SKM-1 (cell line): ENCODE measurements around the gene CTCF.

Experiments
- DNase-seq: peaks from one replicate; lab custom pipeline; 2025; ENCODE audit not compliant: unreplicated experiment; lab: John Stamatoyannopoulos, UW

CTCF gene

DNA sequence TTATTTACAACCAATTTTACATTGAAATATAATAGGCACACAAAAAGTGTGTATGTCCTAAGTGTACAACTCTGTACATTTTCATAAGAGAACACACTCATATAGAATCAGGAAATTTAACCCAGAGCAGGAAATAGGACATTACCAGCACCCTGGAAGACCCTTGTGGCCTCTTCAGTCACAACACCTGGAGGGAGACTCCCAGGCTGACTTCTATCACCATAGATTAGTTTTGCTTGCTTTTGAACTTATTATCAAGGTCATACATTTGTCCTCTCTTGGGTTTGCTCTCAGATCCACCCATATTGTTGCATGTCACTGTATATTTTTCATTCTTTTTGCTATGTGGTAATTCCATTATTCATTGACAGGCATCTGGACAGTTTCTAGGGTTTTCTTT lies 27.9 kb upstream of the CTCF start:
- no peak for DNase-seq

DNA sequence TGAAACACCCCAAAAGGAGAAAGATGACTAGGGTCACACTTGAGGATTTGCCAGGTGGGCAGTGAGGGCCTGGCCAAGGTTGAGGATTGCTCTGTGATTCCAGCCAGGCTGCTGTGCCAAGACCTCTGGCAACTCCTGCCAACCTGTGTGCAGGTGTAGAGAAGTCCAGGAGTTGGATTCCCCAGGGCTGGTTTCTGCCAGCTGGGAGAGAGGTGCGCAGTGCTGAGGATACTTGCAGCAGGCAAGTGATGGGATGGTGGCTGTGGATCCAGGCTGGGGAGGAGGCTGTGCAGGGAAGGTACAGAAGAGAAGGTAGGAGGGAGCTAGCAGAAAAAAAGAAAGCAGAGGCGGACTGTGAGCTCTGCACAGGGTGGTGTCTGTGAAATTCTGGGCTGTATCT lies 27.1 kb upstream of the CTCF start:
- no peak for DNase-seq

DNA sequence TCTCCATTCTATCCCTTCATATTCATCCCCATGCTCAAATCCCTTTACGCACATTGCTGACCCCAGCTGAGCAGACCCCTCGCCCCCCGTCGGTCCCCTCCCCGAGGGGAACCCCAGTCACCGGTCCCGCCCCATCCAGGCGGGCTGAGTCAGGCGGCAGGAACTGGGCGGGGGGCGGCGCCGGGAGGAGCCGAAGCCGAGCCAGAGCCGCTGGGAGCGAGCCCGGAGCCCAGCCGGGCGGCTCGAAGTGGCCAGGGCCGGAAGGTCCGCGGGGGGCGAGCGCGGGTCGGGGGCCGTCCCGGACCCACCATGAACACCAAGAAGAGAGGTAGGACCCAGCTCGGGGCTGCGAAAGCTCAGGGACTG lies 25.1 kb upstream of the CTCF start:
- DNase-seq: no peak

DNA sequence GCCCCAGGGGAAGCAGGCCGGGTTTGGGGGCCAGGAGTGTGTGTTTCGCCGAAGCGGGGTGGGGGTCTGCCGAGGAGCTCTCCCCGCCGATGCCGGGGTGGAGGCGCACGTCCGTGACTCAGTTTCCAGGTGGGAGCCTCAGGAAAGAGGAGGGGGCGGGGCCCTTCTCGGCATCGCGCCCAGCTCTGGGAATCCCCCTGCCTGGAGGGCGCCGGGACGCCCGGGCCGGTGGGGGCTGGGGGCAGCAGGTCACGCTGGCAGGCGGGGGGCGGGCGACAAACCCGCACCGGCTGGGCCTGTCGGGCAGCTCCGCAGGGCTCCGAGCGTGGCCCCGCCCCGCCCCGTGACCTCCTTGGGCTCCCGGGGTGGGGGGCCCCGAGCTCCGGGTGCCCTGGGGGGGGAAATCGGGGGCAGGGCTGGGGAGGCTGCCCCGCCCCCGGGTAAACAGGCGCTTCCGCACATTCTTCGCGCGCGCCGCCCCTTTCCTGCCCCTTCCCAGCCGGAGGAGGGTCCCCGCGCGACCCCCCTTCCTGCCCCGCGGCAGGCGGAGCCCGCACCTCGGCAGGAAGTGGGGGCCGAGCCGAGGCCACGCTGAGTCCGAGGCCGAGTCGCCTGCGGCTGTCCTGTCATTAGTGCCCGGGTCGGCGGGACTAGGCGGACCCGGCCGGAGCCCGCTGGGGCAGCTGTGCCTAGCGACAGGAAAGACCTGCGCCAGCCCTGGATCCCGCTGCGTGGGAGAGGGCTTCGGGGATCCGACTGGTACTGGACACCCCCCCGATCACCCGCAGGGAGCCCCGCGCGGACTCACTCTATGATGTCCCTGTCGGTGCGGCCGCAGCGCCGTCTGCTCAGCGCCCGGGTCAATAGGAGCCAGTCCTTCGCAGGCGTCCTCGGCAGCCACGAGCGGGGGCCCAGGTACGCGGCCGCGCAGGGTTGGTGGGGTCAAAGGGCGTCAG lies 24.4 kb upstream of the CTCF start:
- DNase-seq: no peak

DNA sequence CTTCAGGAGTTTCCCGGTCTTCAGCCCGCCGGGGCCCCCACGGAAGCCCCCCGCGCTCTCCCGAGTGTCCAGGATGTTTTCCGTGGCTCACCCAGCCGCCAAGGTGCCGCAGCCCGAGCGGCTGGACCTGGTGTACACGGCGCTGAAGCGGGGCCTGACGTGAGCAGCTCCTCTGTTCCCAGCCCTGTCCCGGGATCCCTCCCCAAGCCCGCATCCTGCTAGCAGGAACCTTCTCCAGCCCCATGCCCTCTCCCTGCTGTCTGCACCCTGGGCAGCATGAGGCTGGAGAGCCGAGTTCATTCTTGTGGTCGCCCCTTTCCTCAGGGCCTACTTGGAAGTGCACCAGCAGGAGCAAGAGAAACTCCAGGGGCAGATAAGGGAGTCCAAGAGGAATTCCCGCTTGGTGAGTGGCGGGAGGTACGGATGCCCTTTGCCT lies 23.6 kb upstream of the CTCF start:
- DNase-seq: no peak

DNA sequence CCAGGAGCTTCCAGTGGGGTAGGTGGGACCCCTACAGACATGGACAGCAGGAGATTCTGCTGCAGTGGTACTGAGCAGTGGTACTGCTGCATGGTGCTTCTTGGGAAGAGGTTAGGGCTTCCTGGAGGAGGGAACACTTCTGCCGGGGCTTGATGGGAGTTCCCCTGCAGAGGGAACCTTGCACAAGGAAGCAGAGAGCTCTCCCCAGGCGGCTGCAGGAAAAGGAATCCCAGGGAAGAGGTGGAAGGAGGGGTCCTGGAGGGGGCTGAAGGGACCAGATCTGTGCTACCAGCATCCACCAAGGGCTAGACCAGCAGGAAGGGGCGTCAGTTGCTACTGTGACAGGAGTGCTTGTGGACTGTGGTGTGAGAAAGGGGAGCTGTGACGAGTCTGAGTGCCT lies 23.1 kb upstream of the CTCF start:
- no peak for DNase-seq

DNA sequence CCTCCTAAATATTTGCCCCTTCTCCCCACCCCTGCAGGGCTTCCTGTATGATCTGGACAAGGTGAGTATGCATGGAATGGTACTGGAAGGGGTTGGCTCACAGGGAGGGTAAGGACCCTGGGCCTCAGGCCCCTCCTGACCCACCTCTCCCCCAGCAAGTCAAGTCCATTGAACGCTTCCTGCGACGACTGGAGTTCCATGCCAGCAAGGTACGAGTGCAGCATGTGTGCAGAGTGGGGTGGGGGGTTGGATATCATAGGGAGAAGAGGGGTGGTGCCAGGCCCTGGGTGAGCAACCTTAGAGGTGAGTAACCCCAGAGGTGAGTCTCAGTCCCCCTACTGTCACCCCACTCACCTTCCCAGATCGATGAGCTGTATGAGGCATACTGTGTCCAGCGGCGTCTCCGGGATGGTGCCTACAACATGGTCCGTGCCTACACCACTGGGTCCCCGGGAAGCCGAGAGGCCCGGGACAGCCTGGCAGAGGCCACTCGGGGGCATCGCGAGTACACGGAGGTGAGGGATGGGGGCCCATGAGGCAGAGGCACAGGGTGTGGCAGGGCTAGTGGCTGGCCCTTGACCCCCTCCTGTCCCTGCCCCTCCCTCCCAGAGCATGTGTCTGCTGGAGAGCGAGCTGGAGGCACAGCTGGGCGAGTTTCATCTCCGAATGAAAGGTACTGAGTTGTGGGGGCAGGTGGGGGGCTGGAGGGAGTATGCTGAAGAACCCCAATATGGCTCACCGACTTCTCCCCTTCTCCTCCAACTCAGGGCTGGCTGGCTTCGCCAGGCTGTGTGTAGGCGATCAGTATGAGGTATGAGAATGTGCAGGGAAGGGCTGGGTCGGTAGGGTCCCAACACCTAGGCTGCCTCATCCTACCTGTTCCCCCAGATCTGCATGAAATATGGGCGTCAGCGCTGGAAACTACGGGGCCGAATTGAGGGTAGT lies 22.4 kb upstream of the CTCF start:
- DNase-seq: no peak

DNA sequence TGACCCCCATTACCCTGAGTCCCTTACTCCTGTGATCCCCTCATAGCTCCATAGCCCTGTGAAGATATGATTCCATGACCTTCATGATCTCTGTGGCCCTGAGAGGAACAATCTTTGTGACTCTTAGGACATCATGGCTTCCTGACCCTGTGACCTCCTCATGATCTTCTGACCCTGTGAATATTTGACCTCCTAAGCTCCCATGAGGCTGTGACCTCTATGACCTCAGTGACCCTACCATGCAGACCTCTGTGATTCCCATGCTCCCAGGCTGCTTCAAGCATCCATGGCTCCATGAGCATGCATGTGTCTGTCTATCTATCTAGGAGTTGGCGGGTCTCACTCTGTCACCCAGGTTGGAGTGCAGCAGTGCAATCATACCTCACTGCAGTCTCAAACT lies 21.6 kb upstream of the CTCF start:
- no peak for DNase-seq

DNA sequence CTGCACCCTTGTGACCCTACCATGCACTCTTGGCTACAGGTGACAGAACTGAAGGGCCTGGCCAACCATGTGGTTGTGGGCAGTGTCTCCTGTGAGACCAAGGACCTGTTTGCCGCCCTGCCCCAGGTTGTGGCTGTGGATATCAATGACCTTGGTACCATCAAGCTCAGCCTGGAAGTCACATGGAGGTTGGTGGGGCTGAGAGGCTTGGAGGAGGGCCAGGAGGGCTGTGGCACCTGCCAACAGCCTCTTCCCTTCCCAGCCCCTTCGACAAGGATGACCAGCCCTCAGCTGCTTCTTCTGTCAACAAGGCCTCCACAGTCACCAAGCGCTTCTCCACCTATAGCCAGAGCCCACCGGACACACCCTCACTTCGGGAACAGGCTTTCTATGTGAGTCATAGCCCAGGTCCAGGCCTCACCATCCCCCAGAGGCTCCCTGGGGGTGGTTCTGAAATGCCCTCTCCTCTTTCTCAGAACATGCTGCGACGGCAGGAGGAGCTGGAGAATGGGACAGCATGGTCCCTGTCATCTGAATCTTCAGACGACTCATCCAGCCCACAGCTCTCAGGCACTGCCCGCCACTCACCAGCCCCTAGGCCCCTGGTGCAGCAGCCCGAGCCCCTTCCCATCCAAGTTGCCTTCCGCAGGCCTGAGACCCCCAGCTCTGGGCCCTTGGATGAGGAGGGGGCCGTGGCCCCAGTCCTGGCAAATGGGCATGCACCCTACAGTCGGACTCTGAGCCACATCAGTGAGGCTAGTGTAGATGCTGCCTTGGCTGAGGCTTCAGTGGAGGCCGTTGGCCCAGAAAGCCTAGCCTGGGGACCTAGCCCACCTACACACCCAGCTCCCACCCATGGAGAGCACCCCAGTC lies 20.7 kb upstream of the CTCF start:
- no peak for DNase-seq

DNA sequence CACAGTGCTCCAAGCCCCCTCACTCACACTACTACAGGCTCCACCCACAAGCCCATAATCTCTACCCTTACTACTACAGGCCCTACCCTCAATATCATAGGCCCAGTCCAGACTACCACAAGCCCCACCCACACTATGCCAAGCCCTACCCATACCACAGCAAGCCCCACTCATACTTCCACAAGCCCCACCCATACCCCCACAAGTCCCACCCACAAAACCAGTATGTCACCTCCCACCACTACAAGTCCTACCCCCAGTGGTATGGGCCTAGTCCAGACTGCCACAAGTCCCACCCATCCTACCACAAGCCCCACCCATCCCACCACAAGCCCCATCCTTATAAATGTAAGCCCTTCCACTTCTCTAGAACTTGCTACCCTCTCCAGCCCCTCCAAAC lies 19.9 kb upstream of the CTCF start:
- DNase-seq: no peak

DNA sequence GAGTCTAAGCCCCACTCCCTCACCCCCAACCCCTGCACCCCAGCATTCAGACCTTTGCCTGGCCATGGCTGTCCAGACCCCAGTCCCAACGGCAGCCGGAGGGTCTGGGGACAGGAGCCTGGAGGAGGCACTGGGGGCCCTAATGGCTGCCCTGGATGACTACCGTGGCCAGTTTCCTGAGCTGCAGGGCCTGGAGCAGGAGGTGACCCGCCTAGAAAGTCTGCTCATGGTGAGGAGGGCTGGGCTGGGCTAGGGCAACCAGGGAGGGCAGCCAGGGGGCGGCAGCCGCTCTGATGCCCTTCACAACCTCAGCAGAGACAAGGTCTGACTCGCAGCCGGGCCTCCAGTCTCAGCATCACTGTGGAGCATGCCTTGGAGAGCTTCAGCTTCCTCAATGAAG lies 19.3 kb upstream of the CTCF start:
- no peak for DNase-seq

DNA sequence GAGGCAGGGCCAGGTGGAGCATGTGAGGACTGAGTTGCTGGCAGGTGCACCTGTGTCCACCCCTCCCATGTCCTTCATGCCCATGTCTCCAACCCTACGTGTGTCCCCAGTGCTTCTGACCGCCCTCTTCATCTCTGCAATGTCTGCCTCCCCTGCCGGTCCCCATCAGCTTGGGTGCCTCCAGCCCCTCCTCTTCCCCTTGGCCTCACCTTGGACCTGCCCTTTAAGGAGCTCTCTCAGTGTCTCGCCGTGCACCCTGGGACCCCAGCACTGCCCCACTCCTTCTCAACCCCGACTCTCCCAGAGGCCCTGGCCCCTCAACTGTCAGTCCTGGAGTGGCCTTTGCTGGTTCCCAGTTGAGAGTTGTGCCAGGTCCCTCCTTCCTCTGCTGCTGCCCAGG lies 18.7 kb upstream of the CTCF start:
- DNase-seq: no peak

DNA sequence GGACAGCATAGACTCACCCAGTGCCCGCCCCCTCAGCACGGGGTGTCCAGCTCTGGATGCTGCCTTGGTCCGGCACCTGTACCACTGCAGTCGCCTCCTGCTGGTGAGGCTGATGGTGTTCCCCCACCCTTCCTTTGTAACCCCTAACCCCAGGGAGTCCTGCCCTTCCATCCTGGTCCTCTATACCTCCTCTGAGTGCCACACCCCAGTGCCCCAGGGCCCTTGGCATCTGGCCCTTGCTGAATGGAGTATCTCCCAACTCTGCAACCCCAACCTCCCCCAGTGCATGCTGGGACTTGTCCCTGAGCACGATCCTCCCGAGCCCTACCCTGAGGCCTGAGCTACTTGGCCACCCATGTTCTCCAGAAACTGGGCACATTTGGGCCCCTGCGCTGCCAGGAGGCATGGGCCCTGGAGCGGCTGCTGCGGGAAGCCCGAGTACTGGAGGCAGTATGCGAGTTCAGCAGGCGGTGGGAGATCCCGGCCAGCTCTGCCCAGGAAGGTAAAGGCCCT lies 17.9 kb upstream of the CTCF start:
- DNase-seq: no peak

DNA sequence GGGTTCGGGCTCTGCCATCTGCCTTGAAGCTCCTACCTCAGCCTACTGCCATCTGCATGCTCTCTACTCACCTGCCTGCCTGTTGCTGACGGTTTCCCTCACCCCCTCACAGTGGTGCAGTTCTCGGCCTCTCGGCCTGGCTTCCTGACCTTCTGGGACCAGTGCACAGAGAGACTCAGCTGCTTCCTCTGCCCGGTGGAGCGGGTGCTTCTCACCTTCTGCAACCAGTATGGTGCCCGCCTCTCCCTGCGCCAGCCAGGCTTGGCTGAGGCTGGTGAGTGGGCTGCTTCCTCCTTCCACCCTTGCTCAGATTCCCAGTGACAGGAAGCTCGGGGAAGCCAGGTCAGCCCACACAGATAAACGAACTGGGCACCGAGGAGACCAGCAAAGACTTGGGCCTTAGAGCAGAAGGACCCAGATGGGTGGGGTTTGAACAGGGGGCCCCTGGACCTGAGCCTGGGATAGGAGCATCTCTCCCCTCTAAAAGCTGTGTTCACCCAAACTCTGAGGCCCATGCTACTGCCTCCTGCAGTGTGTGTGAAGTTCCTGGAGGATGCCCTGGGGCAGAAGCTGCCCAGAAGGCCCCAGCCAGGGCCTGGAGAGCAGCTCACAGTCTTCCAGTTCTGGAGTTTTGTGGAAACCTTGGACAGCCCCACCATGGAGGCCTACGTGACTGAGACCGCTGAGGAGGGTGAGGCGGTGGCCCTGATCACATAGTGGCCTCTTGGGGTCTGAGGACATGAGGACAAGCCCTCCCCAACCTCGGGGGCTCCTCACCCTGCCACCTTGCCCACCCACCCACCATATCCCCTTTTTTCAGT lies 17.3 kb upstream of the CTCF start:
- DNase-seq: no peak

DNA sequence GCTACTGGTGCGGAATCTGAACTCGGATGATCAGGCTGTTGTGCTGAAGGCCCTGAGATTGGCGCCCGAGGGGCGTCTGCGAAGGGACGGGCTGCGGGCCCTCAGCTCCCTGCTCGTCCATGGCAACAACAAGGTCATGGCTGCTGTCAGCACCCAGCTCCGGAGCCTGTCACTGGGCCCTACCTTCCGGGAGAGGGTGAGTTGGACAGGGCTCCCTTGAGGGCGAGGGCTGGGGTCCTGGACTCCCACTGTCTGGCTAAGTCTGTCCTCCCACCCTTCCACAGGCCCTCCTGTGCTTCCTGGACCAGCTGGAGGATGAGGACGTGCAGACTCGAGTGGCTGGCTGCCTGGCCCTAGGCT lies 16.7 kb upstream of the CTCF start:
- DNase-seq: no peak

DNA sequence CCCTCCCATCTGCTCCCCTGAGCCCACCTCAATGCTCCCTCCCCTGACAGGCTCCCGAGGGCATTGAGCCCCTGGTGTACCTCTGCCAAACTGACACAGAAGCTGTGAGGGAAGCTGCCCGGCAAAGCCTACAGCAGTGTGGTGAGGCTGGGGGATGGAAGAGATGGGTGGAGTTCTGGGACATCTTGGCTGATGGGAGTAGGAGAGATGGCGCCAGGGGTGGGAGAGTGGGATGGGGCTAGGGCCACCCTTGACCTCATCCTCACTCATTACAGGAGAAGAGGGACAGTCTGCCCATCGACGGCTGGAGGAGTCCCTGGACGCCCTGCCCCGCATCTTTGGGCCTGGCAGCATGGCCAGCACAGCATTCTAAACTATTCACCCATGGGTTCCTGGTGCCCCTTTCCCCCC lies 16.2 kb upstream of the CTCF start:
- DNase-seq: no peak

DNA sequence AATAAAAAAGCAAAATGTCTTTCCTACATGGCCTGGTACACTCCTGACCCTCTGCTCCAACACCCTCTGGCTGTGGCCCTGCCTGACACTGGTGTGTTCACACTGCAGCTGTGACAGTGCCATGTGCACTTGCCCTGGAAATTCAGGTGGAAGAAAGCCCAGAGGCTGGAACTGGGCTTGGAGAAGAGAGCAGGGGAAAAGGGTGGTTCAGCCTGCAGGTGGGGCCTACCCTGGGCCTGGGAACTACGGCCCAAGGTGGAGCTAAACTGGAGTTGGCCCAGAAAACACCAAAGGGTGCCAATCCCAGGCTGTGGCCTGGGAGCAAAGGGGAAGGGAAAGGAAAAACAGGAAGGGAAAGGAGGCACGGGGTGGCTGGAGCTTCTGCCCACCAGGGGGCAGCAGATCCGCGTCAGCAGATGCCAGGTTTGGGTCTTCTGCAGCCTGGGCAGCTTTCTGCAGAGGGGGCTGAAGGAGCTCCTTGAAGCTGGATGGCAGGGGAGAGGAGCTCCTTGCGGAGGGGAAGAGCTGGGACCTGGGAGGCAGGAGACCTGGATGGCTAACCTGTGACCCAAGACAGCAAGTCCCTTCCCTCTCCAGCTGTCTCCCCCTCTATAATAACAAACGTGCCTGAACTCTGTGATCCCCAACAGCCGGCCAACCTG lies 15.4 kb upstream of the CTCF start:
- peak; percentile 24 for DNase-seq

DNA sequence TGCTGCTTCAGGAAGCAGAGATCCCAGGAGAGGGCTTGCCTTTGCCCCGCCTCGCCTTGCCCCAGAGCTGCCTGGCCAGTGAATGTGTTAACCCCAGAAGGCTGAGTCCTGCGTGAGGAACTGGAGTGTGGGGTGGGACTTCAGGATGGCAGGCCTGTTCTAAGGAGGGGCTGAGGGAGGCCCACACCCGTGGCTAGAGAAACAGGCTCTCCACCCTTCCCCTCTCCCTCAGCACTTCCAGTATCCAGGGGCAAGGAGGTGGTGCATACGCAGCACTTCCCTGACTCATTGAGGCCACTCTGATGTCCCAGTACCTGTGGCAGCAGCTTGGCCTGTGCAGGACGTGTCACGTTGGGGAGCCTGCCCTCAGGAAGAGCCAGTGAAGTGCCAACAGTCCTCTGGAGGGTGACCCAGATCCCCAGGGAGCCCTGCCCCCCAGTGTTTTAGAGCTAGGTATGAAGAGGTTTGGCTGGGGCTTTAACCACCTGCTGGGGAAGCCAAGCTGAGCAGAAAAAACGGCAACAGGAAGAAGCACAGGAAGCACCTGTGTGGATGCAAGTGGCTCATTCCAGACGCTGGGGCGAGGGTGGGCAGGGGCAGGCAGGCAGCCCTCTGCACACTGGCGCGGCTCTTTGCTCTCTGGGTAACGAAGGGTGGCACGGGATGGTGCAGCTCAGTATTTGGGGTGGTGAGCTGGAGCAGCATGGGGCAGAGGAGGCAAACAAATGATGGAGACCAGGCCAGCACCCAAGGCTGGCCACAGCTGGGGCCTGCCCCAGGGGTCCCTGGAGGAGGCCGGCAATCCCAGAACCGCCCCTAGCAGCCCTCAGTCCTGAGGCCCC lies 14.7 kb upstream of the CTCF start:
- no peak for DNase-seq
